Limb (tissue), 2 donors: ENCODE results near the gene BCKDHB.

Source experiments
- DNase-seq, 2 donors: peaks; one replicate each; pipeline ENCODE4 v3.0.0-alpha.2; 2016; ENCODE audit errors: extremely low spot score in 2 of 2

Gene BCKDHB

GRCh38 chr6:80148220-80148619, 41.7 kb downstream of the BCKDHB start:
- no peak for DNase-seq

- no peak for DNase-seq
Observed at GRCh38 chr6:80151635-80152034, 45.2 kb downstream of the BCKDHB start.

GRCh38 chr6:80154160-80154559, 47.7 kb downstream of the BCKDHB start:
- DNase-seq = no peak

- no peak for DNase-seq
Observed at GRCh38 chr6:80156221-80156620, 49.8 kb downstream of the BCKDHB start.

GRCh38 chr6:80158478-80158989, 52.1 kb downstream of the BCKDHB start:
- DNase-seq = no peak

GRCh38 chr6:80161434-80161833, 55.0 kb downstream of the BCKDHB start:
- DNase-seq = no peak

GRCh38 chr6:80163754-80164187, 57.3 kb downstream of the BCKDHB start:
- no peak for DNase-seq

GRCh38 chr6:80165143-80165542, 58.7 kb downstream of the BCKDHB start:
- no peak for DNase-seq

- no peak for DNase-seq
Observed at GRCh38 chr6:80165819-80166218, 59.3 kb downstream of the BCKDHB start.

- no peak for DNase-seq
Observed at GRCh38 chr6:80170433-80170832, 64.0 kb downstream of the BCKDHB start.

GRCh38 chr6:80173411-80173810, 66.9 kb downstream of the BCKDHB start:
- no peak for DNase-seq

GRCh38 chr6:80174900-80175572, 68.6 kb downstream of the BCKDHB start:
- no peak for DNase-seq

GRCh38 chr6:80179695-80180094, 73.2 kb downstream of the BCKDHB start:
- DNase-seq = no peak

- DNase-seq = no peak
Observed at GRCh38 chr6:80181352-80182081, 75.0 kb downstream of the BCKDHB start.

- DNase-seq = no peak
Observed at GRCh38 chr6:80182308-80182707, 75.8 kb downstream of the BCKDHB start.

GRCh38 chr6:80183019-80183795, 76.7 kb downstream of the BCKDHB start:
- no peak for DNase-seq

GRCh38 chr6:80185492-80185891, 79.0 kb downstream of the BCKDHB start:
- no peak for DNase-seq

- no peak for DNase-seq
Observed at GRCh38 chr6:80186082-80186481, 79.6 kb downstream of the BCKDHB start.

- no peak for DNase-seq
Observed at GRCh38 chr6:80196906-80197305, 90.4 kb downstream of the BCKDHB start.

- no peak for DNase-seq
Observed at GRCh38 chr6:80197474-80197873, 91.0 kb downstream of the BCKDHB start.

- DNase-seq = no peak
Observed at GRCh38 chr6:80197986-80198385, 91.5 kb downstream of the BCKDHB start.

GRCh38 chr6:80203283-80203682, 96.8 kb downstream of the BCKDHB start:
- DNase-seq = no peak
